Measurements from ENCODE around the gene RNF40. TPM values are rescaled to one million over a fixed set of nuclear protein-coding genes. Genes with fewer than 3 reads are reported as not detected.

The RNF40 gene
- total and polyA plus RNA-seq, 2 of the 8 experiments (the other 6 are each of a cell fraction or from before 2014, with no cell fraction given): 38.5 to 68.7 TPM

GRCh38 chr16:30820952-30821421 is 58.9 kb downstream of the RNF40 start:
- H3K79me1 ChIP-seq (ENCODE audit: low read depth, low read length): no peaks in the 10 kb centered on the region
- TF ChIP-seq EZH2 (IDR thresholded peaks at IDR 0.05; ENCODE audit: low read depth, low read length, severe bottlenecking) (no peak), NANOG (IDR thresholded peaks at IDR 0.05; ENCODE audit: insufficient read depth, low read depth, low read length, poor library complexity, severe bottlenecking) (no peak), FOSL1 (IDR thresholded peaks at IDR 0.05; ENCODE audit: insufficient read depth, low read depth, low read length) (no peak), TAF7 (optimal IDR thresholded peaks at IDR 0.05; ENCODE audit: borderline replicate concordance, low read depth, low read length) (no peak), RNF2 (IDR thresholded peaks at IDR 0.05; ENCODE audit: borderline replicate concordance, low read depth, low read length, missing control alignments, poor library complexity, severe bottlenecking) (no peak), ASH2L (IDR thresholded peaks at IDR 0.05; ENCODE audit: low read length) (no peak), CTBP2 (IDR thresholded peaks at IDR 0.05; ENCODE audit: borderline replicate concordance, insufficient read depth, insufficient read length, low read length) (no peak), ZNF274 (IDR thresholded peaks at IDR 0.05; ENCODE audit: borderline replicate concordance, extremely low read depth, low read length) (no peak), SRF (IDR thresholded peaks at IDR 0.05; ENCODE audit: low read depth, low read length) (no peak), HDAC2 (IDR thresholded peaks at IDR 0.05; ENCODE audit: borderline replicate concordance in 1 of 2, low read depth in 2 of 2, low read length in 2 of 2) (no peak), SIN3A (conservative IDR thresholded peaks at IDR 0.05 in 1 of 2, IDR thresholded peaks at IDR 0.05 in 1 of 2; ENCODE audit: low read depth in 1 of 2, low read length in 2 of 2) (no peak)

More at GRCh38 chr16:30820952-30821421, 58.9 kb downstream of the RNF40 start:
- Histone ChIP-seq H3K4ac (replicated peaks; ENCODE audit: insufficient read length, low read depth, low read length) (no peak overlapping the region), H2BK20ac (ENCODE audit: low read length) (no peak overlapping the region), H4K91ac (replicated peaks; ENCODE audit: insufficient read length, low read length) (no peak overlapping the region), H3K9ac (replicated peaks in 1 of 4; ENCODE audit: extremely low read depth in 1 of 4, low read depth in 3 of 4, low read length in 3 of 4) (no peak overlapping the region), H4K8ac (ENCODE audit: extremely low read depth, insufficient read depth, low read length) (peak overlapping the region; percentile 11; the same call in 1 of the 2 replicates), H3K9me3 (ENCODE audit: insufficient read depth in 2 of 2, low read depth in 1 of 2, low read length in 1 of 2) (no peaks in the 10 kb centered on the region; a peak in 1 of 4 replicates), H3K14ac (ENCODE audit: insufficient read length) (no peak overlapping the region), H3K79me2 (ENCODE audit: control insufficient read depth in 1 of 2, insufficient read depth in 2 of 2, low read length in 2 of 2) (no peaks in the 10 kb centered on the region), H2BK12ac (ENCODE audit: low read depth, low read length) (no peak overlapping the region), H2AFZ (ENCODE audit: low read length) (no peak overlapping the region), H3K56ac (replicated peaks; ENCODE audit: insufficient read length, low read depth, low read length) (no peak overlapping the region), H2BK120ac (replicated peaks; ENCODE audit: low read depth, low read length) (no peak overlapping the region), H2BK15ac (ENCODE audit: low read length) (no peak overlapping the region), H2BK5ac (ENCODE audit: low read depth, low read length) (no peak overlapping the region), H4K5ac (ENCODE audit: insufficient read length, low read depth, low read length) (no peak overlapping the region), H2AK5ac (ENCODE audit: low read depth, low read length) (no peak overlapping the region), H3K27me3 (replicated peaks in 1 of 4; ENCODE audit: control insufficient read depth in 3 of 4, extremely low read depth in 1 of 4, insufficient read depth in 3 of 4, low read length in 3 of 4) (no peaks in the 10 kb centered on the region), H3K4me1 (replicated peaks in 1 of 4; ENCODE audit: control insufficient read depth in 3 of 4, insufficient read depth in 4 of 4, low read length in 3 of 4) (no peaks in the 10 kb centered on the region), H3K36me3 (ENCODE audit: control insufficient read depth in 2 of 4, insufficient read depth in 4 of 4, low read length in 3 of 4) (no peaks in the 10 kb centered on the region), H3K23ac (ENCODE audit: insufficient read length) (no peak overlapping the region), H3K18ac (ENCODE audit: extremely low read depth, low read length) (no peak overlapping the region), H4K20me1 (replicated peaks in 1 of 2; ENCODE audit: control insufficient read depth in 1 of 2, insufficient read depth in 2 of 2, low read length in 2 of 2) (no peaks in the 10 kb centered on the region), H3K27ac (ENCODE audit: low read depth, low read length) (no peak overlapping the region), H3K4me3 (ENCODE audit: extremely low read depth in 1 of 4, insufficient read depth in 2 of 4, low read depth in 3 of 4, low read length in 4 of 4) (no peak overlapping the region), H3K23me2 (ENCODE audit: low read depth, low read length) (no peaks in the 10 kb centered on the region), H3K4me2 (ENCODE audit: insufficient read depth in 1 of 2, low read depth in 2 of 2, low read length in 2 of 2) (no peak overlapping the region)
- no peak for FAIRE-seq
- ChIA-PET POLR2A (ENCODE audit: partially characterized antibody) (no interaction called here), CTCF (ENCODE audit: partially characterized antibody) (interaction anchor here (0.8 kb wide), 1 partner anchor 12 kb away, joined by 4 read pairs; no protein-coding TSS in a partner anchor)
- no peak for DNase-seq (ENCODE audit: low read depth in 1 of 2, low spot score in 2 of 2)
- 88% methylated on average over 34 of the region's 34 CpGs; no CpG with 5 or more reads in 1 of the 2 experiments for WGBS, 2 experiments (ENCODE audit: extremely low coverage in 1 of 2, insufficient coverage in 1 of 2, insufficient read length in 1 of 2, insufficient replicate concordance in 2 of 2, low coverage in 1 of 2, low lambda C conversion rate in 2 of 2, missing lambda C conversion rate in 1 of 2)

Data from H1 (cell line).